SH-SY5Y (cell line): Measurements from ENCODE around the gene PLCB4.

ENCODE experiments used
- GATA2 ChIP-seq: IDR thresholded peaks from 2 replicates; pipeline ENCODE4 v1.6.1; 2011; ENCODE audit warnings: mild to moderate bottlenecking, low read depth, low read length
- GATA3 ChIP-seq: IDR thresholded peaks from 2 replicates; pipeline ENCODE4 v1.6.1; 2011; ENCODE audit warnings: low read depth, mild to moderate bottlenecking, low read length, moderate library complexity

Gene PLCB4

DNA sequence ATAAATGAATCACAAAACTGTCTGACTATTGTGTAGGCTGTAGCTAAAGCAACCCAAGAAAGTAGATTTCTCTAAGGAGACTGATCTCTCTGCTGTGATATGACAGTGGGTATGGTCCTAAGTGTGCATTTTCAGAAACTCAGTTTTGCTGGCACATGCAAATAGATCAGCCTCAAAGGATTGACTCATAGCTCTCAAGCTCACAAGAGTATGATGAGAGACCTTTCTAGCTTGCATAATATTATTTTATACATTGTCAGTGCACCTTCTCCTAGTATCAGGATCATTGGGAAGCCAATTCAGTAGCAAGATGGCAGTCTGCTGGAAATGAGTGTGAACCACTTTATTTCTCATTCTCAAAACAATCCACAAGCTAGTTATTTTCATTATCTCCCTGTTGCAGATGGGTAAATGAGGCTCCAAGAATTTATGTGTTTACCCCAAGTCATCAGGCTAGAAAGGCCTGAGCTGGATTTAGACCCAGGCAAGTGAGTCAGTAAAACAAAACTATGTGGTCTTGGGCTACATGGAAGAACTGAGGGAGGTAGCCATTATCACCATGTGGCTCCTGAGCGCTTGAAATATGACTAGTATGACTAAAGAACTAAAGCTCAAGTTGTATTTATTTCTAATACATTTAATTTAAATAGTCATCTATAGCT, 27.9 kb upstream of the PLCB4 start:
- TF ChIP-seq GATA2 (no peak), GATA3 (no peak)

- no peak for TF ChIP-seq GATA2
- no peak for TF ChIP-seq GATA3
These were observed 25.5 kb upstream of the PLCB4 start for GRCh38 chr20:9043364-9043763.

DNA sequence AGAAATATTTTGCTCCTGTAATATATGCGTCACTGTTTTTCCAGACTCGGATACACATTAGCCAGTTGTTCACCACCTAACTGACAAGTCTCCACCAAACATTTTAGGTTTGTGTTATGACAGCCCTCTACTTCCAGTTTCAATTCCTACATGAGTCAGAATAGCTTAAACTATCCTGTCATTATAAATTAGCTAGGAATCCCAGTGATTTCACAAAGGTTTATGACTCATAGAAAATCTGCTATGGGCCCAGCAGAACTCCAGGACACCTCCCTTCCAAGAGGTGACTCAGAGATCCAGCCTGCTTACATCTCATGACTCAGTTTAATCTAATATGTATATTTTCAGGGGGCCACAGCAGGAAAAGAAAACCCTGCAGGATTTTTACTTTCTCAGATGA, 17.4 kb upstream of the PLCB4 start:
- TF ChIP-seq GATA3 (no peak), GATA2 (no peak)

DNA sequence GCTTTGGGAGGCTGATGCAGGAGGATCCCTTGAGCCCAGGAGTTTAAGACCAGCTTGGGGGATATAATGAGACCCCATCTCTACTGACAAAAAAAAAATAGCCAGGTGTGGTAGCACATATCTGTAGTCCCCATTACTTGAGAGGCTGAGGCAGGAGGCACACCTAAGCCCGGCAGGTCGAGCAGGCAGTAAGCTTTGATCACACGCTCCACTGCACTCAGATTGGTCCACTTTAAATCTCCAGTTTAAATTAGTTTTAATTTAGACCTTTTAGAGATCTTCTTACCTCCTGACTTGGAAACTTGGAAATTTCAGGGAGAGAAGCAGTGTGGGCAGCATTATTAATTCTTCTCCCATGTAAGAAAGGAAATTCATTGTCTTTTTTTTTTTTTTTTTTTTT, 16.8 kb upstream of the PLCB4 start:
- TF ChIP-seq GATA3 (no peak), GATA2 (no peak)

GRCh38 chr20:9053108-9053507, 15.8 kb upstream of the PLCB4 start:
- TF ChIP-seq GATA2 (no peak), GATA3 (no peak)

DNA sequence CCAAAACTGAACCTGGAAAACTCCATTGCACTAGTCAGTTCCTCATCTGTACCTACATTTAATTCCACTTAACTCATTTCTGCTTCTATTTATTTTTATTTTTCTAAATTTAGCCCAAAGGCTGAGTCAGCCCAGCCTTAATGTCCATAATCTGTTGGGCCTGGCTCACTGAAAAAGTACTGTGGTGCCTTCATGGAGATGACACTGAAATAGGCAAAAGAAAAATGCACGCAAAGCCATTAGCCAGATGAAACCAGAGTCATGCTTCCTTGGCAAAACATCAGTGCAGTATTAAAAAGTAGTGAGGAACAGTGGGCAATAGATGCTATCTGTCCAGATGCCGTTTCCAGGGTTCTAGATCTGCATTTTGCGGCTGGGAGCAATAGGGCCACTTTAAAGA, 14.7 kb upstream of the PLCB4 start:
- TF ChIP-seq GATA3 (no peak), GATA2 (no peak)

DNA sequence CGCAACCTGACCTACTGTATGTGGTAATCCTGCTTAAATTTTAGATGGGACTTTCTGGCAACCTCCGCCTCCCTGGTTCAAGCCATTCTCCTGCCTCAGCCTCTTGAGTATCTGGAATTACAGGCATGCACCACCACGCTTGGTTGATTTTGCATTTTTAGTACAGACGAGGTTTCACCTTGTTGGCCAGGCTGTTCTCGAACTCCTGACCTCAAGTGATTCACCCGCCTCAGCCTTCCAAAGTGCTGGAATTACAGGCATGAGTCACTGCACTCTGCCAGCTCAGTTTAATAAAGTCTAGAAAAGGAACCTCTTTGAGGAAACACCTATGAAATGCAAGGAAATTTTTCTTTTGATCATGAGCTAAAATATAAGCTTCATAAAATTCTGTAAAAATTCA, 9.0 kb upstream of the PLCB4 start:
- TF ChIP-seq GATA3 (no peak), GATA2 (no peak)

DNA sequence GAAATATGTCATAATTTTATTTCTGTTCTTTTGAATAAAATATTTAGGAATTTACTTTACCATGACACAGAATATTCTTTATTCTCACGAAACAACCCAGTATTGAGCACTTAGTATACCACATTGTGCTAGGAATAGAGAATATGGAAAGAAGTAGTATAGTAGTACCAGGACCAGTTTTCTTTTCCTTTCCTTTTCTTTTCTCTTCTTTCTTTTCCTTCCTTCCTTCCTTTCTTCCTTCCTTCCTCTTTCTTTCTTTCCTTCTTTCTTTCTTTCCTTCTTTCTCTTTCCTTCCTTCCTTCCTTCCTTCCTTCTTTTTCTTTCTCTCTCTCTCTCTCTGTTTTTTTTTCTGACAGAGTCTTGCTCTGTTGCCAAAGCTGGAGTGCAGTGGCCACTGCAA, 7.5 kb upstream of the PLCB4 start:
- TF ChIP-seq GATA3 (no peak), GATA2 (no peak)

DNA sequence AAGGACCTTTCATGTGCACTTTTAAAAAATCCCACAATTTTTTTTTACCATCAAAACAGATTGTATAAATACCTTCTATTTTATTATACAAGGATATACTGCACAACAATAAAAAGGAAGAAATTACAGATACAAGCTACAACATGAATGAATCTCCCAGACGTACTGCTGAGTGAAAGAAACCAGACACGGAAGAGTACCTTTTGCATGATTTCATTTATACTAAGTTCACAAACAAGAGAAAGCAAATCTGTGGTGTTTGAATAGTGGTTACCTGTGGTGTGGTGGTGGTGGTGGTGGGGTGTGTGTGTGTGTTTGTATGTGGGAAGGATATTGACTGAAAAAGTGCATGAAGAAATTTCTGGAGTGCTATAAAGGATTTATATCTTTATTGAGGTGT, 6.8 kb upstream of the PLCB4 start:
- TF ChIP-seq GATA3 (no peak), GATA2 (no peak)

DNA sequence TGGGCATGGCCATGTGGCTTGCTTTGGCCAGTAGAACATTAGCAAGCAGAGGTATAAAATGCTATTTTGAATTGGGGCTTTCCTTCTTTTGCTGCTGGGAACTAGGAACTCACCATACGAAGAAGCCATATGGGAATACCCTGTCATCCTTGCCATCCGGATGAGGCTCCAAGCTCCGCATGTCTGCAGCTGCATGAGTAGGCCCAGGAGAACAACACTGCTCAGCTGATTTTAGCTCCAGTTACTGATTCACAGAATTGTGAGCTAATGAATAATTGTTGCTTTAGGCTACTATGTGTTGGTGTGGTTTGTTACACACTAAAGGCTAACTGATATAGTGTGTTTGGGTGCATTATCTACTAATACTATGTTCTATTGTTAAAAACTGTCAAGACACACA, 2.7 kb upstream of the PLCB4 start:
- TF ChIP-seq GATA3 (no peak), GATA2 (no peak)

GRCh38 chr20:9068233-9068801, 570 bp upstream of the PLCB4 start:
- TF ChIP-seq GATA2, result no peak
- no peak for TF ChIP-seq GATA3

DNA sequence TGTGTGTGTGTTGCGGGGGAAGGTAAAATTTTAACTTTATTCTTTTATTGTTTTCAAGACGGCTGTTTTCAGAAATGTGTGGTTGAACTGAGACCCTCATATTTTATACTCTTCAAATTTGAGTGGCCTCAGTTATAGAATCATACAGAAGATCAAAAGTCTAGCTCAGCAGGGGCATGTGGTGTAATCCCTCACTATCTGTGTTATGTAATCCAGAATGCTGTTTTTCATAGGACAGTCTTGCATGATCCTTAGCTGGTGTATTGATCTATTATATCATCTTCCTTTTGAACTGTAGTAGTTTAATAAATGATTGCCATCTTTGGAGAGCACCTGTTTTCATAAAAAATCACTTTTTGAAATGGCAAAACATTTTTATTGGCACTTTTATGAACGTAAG, 1.4 kb downstream of the PLCB4 start:
- no peak for TF ChIP-seq GATA2
- TF ChIP-seq GATA3, result no peak

GRCh38 chr20:9071976-9072726, 3.3 kb downstream of the PLCB4 start:
- no peak for TF ChIP-seq GATA2
- TF ChIP-seq GATA3, result no peak

- no peak for TF ChIP-seq GATA2
- TF ChIP-seq GATA3, result no peak
These were observed 4.1 kb downstream of the PLCB4 start for GRCh38 chr20:9072861-9073500.
